Skeletal muscle cell (primary cell): Measurements from ENCODE around the gene KLHL1.
"Not testable (repeated sequence)": the region's sequence is repeated elsewhere in the genome, so short reads cannot be mapped to it uniquely, and the experiment has no call there.

ENCODE experiments used
- DNase-seq: peaks from one replicate; pipeline ENCODE4 v3.0.0-alpha.2; 2010; ENCODE audit warnings: low read depth
- H3K4me3 ChIP-seq: 2 replicates; pipeline ENCODE4 v1.5.1; 2011; ENCODE audit warnings: low read depth, mild to moderate bottlenecking, control low read depth, low read length, moderate library complexity

Gene KLHL1

DNA sequence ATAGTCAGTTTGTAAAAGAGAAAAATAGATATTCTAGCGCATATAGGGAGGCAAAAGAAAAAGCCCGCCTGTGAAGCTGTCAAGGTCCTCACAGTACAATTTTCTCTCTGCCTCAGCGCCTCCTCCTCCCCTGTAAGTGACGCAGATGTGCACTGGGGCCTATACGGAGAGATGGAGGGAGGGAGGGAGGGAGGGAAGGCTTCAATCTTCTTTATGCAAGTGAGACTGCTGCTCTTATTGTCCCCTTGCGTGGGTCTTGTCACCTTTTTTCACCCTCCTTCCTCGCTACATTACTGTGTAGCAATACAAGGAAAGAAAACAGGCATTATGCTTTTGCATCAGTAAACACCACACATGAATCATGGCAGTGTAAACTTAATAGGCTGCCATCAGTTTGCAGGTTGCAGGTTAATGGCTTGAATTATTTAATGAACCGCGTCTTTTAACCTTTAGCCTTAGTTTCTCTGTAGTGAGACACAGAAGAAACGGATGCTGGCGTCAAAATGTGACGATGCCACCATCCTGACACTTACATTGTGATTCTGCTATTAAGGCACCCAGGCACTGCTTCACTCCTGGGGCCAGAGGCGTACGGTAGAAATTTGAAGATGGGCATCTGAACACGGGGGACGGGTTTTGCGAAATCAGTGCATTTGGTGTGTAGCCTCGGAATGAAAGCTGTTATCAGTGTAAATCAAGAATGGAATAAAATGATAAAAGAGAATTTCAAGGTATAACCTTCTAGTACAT is at the start of gene KLHL1:
Gene KLHL1, minus strand, starts transcription at position 97 of the 750 bp plus-strand sequence. CDS start 753 bp downstream, outside the sequence.
- DNase-seq = no peak
- no peak within 1 kb of the TSS for H3K4me3 ChIP-seq

DNA sequence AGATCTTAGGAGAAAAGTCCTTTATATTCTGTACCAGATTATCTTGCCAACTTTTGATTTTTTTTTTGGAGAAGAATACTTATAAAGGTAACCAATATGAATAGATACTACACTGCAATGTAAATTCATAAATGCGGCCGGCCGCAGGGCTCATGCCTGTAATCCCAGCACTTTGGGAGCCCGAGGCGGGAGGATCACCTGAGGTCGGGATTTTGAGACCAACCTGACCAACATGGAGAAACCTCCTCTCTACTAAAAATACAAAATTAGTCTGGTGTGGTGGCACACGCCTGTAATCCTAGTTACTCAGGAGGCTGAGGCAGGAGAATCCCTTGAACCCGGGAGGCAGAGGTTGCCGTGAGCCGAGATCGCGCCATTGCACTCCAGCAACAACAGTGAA is 34.4 kb upstream of the KLHL1 start:
- DNase-seq, H3K4me3 ChIP-seq: not testable (repeated sequence)

DNA sequence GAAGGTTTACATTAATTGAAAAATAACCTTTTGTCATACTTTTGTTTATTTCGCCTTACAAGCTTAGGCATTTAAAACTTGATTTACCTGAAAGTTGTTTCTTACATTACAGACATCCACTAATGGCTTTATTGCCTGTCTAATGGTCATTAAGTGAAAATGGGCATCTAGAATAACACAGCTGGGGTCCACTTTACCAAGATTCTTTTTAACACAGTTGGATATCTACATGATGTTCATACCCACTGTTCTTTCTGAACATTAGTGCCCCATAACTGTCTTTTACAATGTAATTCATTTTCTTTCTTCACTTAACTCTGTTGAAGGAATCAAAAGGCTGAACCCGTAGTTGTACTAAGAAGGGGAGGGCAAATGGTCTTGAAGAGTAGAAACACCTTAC is 19.8 kb upstream of the KLHL1 start:
- H3K4me3 ChIP-seq = no peak overlapping the region
- DNase-seq = no peak

DNA sequence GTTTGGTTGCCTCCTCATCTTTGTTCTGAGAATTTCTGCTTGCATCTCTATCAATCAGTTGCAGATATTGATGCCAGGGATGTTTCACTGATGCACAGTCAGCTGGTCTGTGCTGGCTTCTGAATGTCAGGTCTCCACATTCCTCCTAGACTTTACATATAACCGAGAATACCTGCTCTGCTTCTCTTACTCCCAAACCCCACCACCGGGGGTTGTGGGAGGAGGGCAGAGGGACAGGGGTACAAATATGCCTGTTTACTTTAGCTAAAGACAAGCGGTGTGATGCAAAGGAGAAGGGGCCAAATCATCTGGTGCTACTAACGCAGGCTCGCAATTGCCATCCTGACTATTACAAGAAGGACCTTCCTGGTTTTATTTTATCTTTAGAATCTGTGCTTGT is 17.4 kb upstream of the KLHL1 start:
- no peak overlapping the region for H3K4me3 ChIP-seq
- no peak for DNase-seq

DNA sequence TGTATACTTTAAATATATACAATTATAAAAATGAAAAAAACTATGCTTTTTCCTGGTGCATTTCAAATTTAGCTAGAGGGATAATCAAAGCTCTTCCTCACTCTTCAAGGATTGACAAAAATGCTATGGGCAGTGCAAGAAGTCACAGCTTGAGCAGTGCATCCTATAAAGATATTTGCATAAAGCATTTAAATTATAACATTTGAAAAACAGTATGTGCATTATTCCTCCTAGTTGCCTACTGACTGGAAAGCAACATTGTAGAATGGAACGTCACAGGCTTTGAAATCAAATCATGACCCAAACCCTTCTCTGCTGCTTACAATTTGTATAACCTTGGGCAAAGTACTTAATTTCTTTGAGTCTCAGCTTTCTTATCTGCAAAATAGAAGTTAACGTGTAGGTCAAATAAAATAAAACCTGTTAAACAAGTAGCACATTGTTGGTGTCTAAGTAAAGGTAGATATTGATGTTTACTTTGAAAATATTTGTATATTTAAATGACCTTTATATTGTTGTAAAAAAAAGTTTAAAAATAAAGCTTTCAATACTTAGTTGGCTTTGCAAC is 9.2 kb upstream of the KLHL1 start:
- DNase-seq = no peak
- no peak overlapping the region for H3K4me3 ChIP-seq

DNA sequence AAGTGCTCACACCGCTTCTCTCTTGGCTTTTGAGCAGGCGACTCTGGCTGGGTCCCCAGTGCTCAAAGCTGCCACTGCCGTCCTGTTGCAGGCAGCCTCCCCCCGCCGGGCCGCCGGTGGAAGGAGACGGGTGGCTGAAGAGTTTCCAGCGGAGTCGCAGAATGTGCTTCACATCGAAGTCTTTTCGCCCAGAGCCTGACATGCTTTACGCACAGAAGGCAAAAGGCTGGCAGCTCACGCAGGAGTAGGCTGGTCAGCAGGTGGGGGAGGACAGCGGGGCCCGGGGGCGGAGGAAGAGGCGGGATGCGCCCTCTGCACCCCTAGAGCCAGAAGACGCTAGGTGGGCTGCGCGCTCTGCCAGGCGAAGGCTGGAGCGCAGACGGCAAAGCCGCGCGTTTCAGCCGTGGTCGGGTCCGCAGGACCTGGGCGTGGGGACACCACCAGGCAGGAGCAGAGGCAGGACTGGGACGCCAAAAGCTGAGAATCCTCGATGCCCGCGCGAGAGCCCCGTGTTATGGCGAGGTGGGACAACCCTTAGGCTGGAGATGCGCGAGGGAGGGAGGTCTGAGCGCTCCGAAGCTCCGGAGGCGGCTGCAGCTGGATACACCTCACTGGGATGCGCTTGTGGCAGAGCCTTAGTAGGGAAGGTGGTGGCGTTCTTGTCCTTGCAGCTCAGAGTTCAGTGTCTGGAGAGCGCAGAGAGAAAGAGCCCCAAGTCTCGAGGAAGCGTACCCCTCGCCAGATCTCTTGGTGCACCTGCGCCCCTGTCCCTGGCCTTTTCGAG is 562 bp downstream of the KLHL1 start, which contains the start of gene ATXN8OS:
Gene ATXN8OS, plus strand, starts transcription at position 329 of the 784 bp plus-strand sequence.
- DNase-seq = no peak
- H3K4me3 ChIP-seq = no peak within 1 kb of the TSS

DNA sequence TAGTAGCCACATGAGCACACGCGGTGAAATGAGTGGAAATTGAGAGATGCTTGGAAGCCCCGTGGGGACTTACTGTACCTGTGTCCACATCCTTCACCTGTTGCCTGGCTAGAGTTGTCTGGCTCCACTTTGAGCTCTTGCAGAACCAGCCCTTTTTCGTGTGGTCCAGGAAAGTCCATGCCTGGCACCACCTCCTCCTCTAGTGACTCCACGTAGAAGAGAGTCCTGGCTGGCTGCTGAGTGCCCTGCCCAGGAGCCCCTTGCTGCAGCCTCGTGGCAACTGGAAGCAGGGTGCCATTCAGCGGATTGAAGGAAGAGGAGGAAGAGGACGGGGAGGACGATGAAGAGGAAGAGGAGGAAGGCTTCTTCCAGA is 1.1 kb downstream of the KLHL1 start:
- no peak for DNase-seq
- no peak overlapping the region for H3K4me3 ChIP-seq

GRCh38 chr13:70104481-70104880 is 3.8 kb downstream of the KLHL1 start:
- H3K4me3 ChIP-seq = no peak overlapping the region
- DNase-seq = no peak

GRCh38 chr13:70098669-70099068 is 9.6 kb downstream of the KLHL1 start:
- no peak for DNase-seq

DNA sequence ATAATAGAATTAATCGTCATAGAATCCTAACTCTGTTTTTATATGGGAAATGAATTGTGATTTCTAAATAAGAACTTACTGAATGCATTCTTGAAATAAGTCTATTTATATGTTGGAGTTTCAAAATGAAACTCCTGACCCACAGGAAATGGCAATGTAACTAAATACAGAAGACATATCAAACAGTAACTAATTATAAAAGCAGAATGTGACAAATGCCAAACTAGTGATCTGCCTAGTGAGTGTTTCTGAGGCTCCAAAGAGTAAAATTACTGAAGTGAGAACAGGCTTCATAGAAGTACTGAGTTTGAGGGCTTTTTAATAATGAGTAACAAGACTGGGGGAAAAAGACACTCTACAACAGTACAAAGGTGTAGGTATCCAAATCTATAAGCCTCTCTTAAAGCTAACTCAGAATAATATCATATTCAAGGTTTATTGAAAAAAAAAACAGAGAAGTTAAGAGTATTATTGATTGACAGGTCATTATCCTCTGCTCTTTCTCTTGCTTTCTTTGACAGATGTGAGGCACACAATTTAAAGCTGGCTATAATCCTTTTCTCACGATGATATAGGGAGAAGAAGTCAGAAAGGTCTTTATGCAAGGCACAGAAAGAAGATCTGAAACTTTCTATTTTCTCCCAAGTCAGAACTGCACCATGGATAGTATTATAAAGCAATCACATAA is 18.1 kb downstream of the KLHL1 start:
- no peak for DNase-seq
- no peak overlapping the region for H3K4me3 ChIP-seq

More at GRCh38 chr13:70098669-70099068, 9.6 kb downstream of the KLHL1 start:
- H3K4me3 ChIP-seq = no peak overlapping the region

GRCh38 chr13:70088926-70089325 is 19.3 kb downstream of the KLHL1 start:
- no peak for DNase-seq
- H3K4me3 ChIP-seq = no peak overlapping the region

- DNase-seq = no peak
- H3K4me3 ChIP-seq = no peak overlapping the region
Measured at GRCh38 chr13:70087247-70087646, 21.0 kb downstream of the KLHL1 start.

- DNase-seq = no peak
- H3K4me3 ChIP-seq = no peak overlapping the region
Measured at GRCh38 chr13:70080012-70080411, 28.2 kb downstream of the KLHL1 start.

DNA sequence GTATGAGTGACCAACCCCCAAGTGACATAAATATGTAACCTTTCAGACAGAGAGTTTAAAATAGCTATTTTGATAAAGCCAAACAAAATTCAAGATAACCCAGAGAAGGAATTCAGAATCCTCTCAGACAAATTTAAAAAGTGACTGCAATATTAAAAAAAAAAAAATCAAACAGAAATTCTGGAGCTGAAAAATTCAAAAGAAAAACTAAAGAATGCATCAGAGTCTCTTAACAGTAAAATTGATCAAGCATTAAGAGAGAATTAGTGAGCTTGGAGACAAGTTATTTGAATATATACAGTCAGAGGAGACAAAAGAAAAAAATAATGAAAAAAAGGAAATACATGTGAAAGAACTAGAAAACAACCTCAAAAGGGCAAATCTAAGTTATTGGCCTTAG is 53.7 kb downstream of the KLHL1 start:
- H3K4me3 ChIP-seq = no peak overlapping the region
- no peak for DNase-seq

- DNase-seq = no peak
- no peak overlapping the region for H3K4me3 ChIP-seq
Measured at GRCh38 chr13:70051531-70051930, 56.7 kb downstream of the KLHL1 start.

DNA sequence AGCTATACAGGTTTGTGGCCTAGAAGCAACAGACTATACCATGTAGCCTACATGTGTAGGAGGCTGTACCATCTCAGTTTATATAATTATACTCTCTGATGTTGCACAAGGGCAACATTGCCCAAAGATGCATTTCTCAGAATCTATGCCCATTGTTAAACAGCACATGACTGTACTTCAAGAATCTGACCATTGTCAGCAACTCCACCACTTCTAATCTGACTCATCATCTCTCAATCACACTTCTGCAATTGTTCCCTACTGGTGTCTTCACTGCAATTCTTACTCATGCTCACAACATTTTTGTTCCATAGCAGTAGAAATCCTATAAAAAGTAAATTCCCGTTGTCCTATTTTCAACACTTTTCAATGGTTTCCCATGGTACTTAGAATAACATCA is 64.6 kb downstream of the KLHL1 start:
- no peak for DNase-seq

GRCh38 chr13:70042193-70042592 is 66.1 kb downstream of the KLHL1 start:
- H3K4me3 ChIP-seq = no peak overlapping the region

More for the DNA sequence above, 64.6 kb downstream of the KLHL1 start:
- H3K4me3 ChIP-seq = no peak overlapping the region

GRCh38 chr13:70034286-70034685 is 74.0 kb downstream of the KLHL1 start:
- DNase-seq = no peak
- H3K4me3 ChIP-seq = no peak overlapping the region

More at GRCh38 chr13:70042193-70042592, 66.1 kb downstream of the KLHL1 start:
- DNase-seq = no peak

- DNase-seq = no peak
- H3K4me3 ChIP-seq = no peak overlapping the region
Measured at GRCh38 chr13:70027551-70027950, 80.7 kb downstream of the KLHL1 start.

DNA sequence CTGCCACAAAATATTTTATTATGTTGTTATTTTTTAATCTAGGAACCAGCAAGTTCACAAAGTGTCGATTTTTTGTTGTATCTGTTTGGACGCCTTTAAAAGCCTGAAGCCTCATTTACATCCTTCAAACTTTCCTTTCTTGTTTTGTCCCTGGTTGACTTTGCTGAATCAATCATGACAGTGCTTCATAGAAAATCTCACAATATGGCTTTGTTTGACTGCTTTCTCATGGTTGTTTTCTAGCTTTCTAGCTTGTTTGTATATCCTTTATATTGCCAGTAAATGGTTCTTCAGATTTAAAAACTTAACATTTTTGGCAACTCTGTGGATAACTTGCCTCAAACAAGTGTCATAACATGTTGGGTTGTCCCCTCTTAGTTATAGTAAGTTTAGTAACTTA is 84.7 kb downstream of the KLHL1 start:
- no peak overlapping the region for H3K4me3 ChIP-seq
- no peak for DNase-seq
